Stimulated activated CD4-positive, alpha-beta T cell treated with anti-CD3 and anti-CD28 coated beads, Interleukin-2, amount 100 ng/mL, for 24 hours (primary cell): ENCODE measurements around the gene ATF6B.
A peak's percentile ranks its signal among the peaks of the same experiment; 100 is the strongest.

Source experiments
- DNase-seq, 2 donors: peaks; one replicate each; pipeline ENCODE4 v3.0.0-alpha.2; 2020

ATF6B gene

GRCh38 chr6:32129297-32130088 lies 1.4 kb upstream of the ATF6B start:
- DNase-seq: peak in 1 of 2 donors; percentile 22

DNA sequence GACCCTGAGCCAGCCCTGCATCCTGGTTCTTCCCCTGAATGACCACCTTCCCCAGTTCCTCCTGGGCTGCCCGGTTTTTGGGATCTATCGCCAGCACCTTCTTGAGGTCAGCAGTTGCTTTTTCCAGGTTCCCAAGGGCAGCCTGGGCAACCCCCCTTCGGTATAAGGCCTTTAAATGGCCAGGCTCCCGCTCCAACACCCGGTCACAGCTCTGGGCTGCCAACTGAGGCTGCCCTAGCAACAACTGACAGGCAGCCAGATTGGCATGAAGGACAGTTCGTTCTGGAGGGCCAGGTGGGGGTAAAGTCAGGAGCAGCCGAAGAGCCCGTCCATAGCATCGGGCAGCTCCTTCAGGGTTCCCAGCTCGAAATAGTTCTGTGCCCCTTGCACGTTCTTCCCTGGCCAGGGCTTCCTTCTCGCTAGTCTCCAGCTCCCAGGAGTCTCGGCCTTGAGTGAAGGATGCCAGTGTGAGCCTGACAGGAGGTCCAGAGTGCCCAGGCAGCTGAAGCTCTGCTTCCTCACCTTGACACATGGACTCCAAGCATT lies 778 bp upstream of the ATF6B start:
- DNase-seq: no peak

DNA sequence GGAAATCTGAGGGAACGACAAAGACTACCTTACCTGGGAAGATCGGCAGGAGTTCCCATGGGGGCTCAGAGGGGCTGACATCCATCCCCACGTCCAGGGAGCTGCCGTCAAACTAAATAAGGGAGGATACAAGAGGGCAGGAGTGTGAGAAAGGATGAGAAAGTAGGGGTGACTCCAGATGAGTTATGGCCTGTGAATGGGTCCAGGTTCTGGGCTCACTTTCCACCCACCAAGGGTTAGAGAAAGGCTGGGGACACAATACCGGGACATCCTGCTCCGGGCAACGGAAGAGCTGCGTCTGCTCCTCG lies 683 bp downstream of the ATF6B start:
- no peak for DNase-seq

GRCh38 chr6:32126880-32127279 lies 1.2 kb downstream of the ATF6B start:
- no peak for DNase-seq

GRCh38 chr6:32123681-32124080 lies 4.4 kb downstream of the ATF6B start:
- DNase-seq: no peak

DNA sequence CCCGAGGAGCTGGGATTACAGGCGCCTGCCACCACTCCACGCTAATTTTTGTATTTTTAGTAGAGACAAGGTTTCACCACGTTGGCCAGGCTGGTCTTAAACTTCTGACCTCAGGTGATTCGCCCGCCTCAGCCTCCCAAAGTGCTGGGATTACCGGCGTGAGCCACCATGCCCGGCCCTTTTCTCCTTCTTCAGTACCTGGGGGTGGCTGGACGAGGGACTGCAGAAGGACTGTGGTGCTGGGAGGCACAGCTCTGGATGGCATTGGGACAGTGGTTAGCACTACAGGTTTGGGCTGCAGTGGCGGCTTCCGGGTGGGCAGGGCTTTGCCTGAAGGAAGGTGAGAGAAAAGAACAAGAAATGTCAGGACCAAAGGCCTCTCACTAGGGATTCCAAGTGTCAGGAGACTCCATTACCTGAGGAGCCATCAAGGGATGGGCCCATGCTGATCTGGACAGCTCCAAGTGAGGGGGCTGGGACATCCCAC lies 7.4 kb downstream of the ATF6B start:
- DNase-seq: no peak

GRCh38 chr6:32118782-32119628 lies 9.0 kb downstream of the ATF6B start:
- DNase-seq: peak; percentile 72 to 78

- DNase-seq: no peak
Measured at GRCh38 chr6:32117461-32117860, 10.6 kb downstream of the ATF6B start.

DNA sequence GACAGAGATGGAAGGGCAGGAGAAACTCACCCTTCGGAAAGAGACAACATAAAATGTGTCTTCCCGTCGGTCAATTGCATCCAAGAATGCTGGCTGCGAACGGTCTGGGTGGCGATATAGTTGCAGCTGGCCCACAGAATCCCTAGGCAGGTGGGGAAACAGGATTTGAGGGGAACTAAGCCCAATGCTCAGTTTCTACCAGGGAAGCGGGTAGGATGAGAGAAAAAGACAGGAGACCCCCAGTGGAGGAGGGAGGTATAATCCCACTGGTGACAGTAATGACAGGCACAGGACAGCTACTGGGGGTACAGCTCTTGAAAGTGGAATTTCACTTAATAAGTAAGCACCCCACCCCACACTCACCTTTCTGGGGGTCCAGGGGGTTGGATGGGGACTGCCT lies 11.4 kb downstream of the ATF6B start:
- no peak for DNase-seq

- no peak for DNase-seq
Measured at GRCh38 chr6:32115623-32116022, 12.4 kb downstream of the ATF6B start.

DNA sequence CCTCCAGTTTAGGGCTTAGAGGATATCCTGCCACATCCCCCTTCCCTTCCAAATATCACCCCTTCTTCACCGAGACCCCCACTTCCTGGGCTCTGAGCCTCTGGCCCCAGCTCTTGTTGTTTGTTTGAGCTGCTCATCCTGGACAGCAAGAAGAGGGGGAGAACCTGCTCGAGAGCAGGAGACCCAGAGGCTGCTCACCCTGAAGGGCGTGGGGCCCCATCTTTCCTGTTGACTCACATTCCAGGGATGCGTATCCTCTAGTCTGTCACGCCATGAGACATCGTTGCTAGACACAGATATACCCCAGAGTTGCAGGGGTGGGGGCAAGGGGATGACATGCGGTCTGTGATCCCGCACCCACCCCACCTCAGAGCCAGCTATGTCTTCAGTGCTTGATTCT lies 13.2 kb downstream of the ATF6B start:
- no peak for DNase-seq

DNA sequence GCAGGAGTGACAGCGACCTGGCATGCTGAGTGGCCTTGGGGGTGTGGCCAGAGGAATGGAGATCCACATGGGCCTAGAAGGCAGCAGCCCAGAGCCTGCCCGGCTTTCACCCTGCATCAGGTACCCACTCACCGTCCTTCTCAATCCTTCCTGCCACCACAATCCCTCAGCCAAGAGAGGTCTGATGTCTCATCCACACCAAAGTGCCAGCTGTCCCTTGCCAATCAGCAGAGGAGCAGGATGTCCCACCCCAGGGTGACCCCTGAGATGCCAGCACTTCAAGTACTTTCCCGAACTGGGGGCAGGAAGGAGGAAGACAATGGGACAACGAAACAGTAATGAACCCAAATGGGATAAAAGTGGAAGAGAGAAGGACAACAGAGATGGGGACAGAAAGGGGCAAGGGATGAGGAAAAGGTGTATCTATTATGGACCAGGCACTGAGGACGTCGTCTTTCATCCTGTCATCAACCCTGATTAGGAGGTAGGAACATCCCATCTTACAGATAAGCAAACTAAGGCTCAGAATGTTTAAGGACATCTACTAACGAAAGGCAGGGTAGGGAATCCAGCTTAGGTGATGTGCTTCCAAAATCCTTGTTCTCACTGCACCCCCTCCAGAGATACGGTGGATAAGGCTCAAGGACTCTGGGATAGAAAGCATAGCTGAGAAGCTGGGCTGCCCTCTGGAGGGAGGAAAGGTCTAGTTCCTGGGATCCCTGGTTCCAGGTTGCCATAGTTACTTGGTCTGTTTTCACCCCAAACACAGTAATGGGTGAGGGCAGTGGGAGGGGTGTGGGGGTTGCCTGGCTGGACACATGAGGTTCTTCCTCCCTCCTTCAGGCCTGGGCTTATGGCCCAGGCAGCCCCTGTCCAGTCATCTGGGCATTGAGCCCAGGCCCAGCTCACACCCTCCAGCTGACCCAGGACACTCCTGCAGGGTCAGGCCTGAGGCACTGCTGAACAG lies 14.4 kb downstream of the ATF6B start:
- DNase-seq: no peak

DNA sequence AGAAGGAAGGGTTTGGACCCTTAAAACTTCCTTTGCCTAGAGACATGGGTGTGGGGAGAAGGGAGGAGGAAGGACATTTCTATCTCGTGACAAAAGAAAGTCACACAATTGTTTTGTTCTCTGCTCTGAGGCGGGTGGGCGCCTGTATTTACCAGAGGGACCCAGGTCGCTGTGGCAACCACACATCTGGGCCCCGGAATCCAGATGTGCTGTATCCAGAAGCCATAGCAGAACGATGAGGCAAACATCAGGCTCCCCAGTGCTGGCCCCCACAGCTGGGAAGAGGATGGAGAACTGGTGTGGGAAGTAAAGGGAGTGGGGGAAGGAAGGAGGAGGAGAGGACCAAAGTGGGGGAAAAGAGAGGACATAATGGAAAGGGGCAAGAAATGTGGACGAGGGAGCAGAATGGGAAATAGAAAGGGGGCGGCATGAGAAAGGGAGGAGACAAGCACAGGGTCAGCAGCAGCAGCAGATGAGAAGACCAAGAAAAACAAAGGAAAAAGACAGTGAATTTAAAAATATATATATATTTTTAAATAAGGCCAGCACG lies 15.5 kb downstream of the ATF6B start:
- no peak for DNase-seq

DNA sequence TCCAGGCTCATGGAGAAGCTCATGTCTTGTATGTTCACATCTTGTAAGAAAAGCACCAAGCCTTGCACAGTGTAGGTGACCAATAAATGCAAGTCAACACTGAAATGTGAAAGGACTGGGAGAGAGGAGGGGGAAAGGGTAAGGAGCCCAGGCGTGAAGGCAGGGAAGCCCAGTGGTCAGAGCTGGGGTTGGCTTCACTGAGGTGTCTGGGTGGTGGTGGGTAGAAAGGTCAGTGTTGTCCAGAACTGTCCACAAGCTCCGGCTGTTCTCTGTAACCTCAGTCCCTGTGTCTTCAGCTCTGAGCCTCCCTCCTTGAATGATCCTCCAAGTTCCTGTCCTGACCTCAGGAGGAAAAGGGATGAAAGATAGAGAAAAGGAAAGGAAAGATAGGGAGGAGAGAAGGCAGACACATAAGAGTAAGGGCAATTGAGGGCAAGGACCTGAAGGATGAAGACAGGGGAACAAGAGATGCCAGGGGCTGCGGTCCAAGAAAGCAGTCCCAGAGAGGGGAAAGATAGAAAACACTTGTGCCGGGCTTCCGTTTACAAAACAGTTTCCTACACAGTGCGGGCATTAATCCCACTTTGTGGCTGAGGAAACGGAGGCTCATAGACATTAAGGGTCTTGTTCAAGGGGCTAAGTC lies 16.5 kb downstream of the ATF6B start:
- DNase-seq: no peak

DNA sequence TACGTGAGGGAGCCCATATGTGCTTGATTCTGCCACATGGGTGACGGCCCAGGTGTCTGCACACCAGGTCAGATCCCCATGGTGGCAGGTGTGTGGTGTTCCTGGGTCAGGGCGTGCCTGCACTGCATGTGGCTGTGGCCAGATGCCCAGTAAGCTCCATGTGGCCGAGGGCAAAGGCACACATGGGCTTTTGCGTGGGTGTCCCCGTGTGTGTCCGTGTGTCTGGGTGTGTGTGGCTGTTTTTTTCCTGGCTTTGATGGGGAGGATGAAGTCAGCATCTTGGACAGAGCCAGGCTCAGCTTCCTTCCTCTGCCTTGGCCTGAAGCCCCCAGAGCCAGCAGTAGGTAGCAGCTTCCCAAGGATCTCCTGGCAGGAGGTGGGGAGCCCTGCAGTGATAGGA lies 17.4 kb downstream of the ATF6B start:
- DNase-seq: no peak

DNA sequence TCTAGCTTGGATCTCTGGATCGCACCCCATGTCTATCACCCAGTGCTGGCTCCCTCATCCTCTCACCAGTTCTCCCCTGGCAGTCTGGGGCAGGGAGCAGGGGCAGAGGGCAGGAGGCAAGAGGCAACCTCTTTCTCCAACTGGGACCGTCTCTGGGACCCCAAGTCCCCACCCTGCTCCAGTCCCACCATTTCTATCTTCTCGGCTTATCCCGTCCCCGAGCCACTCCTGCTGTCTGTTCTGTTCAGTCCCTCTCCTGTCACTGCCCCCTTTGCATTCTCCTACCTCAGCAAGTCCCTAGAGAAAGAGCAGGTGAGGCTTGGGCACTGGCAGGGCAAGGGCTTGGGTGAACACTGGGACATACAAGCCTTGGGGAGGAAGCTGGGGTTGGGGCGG lies 18.3 kb downstream of the ATF6B start:
- no peak for DNase-seq

DNA sequence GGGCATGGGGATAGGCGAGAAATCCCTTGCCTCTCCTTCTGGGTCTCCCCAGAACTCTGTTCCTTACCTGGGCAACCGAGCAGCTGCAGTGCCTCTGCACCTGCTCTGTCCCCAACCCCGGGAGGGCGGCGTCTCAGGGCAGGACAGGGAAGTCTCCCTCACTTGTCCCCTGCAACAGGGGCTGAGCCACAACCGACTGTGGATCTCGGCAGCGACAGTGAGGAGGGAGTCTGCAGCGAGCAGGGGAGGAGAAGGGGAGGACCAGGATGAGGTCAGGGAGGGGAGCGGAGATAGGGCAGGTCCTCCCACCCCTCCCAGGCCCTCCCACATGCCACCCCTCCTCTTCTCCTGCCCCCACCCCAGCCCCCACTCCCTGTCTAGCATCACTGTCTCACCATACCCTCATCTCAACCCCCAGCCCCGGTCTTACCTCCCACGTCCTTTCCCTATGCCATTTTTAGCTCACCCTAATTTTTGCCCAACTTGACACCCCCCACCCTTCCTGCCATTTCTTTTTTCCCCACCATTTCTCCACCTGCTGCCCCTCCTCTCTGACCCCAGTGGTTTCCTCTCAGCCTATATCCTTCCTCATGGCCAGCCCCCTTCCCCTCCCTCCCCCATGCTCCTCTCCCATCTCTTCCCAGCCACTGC lies 18.8 kb downstream of the ATF6B start, which contains the start of gene TNXB:
TSS of gene TNXB (minus strand) at position 225 of the 651 bp plus-strand sequence. CDS start 11,140 bp downstream, outside the sequence.
- no peak for DNase-seq

DNA sequence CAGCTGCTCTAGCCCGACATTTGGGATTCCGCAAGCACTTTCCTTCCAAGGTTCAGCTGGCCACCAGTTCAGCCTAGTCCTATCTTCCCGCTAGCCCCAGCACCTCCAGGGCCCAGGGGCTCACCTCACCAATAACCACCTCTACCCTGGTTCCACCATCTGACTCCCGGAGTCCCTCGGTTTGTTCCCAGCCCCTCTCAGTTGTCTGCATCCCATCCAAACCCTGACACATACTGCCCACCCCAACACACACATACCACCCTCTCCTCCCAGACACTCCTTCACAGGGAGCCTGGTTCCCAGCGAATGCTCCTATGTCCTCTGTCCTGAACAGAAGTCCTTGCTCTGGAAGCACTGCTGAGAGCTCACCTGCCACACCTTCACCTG lies 19.3 kb downstream of the ATF6B start:
- DNase-seq: no peak

GRCh38 chr6:32108094-32108627 lies 19.9 kb downstream of the ATF6B start:
- DNase-seq: no peak

DNA sequence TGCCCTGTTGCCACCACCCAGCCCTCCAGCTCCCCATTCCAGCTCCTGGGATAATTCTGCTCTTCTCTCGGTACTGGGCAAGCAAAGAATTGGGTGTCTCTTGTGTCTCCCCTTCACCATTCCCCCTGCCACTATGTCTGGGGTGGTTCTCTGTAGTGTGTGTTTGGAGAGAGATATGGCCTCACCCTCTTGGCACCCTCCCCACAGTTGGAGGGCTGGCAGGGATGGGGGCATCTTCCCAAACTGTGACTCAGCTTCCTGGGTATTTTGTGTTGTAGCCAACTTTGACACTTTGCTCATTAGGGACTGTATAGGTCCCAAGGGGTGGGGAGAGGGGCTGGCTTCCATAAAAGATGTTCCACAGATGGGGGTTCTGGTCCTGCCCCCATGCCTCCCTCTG lies 20.6 kb downstream of the ATF6B start:
- no peak for DNase-seq

DNA sequence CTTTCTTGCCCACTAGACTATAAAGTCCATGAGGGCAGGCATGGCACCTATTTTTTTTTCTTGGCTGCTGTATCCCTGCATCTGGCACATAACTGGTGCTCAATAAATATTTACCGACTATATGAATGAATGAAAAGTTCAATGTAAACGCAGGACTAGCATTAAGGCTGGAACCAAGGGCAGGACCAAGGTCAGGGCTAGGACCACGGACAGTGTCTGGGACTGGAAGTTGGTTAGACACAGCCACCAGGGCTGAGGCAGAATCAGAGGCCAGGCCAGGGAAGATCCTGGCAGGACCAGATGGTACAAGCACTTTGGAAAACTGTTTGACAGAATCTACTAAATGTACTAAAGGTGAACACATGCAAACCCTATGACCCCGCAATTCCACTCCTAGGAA lies 22.6 kb downstream of the ATF6B start:
- DNase-seq: no peak
